Measurements from ENCODE around the gene CDH13. TPM values are rescaled to one million over a fixed set of nuclear protein-coding genes. Genes with fewer than 3 reads are reported as not detected.

CDH13 gene
- total RNA-seq, 1 donor from 2014 or later, result 14.3 TPM

- no peaks in the 10 kb centered on the region for H3K36me3 ChIP-seq
- no peaks in the 10 kb centered on the region for H3K4me1 ChIP-seq
- no peaks in the 10 kb centered on the region for H3K9me3 ChIP-seq
- no peak for TF ChIP-seq CTCF (IDR thresholded peaks at IDR 0.05)
- intact Hi-C loops (cut with DNase I), result no loop called here
- H3K27ac ChIP-seq, result no peak overlapping the region
- no peaks in the 10 kb centered on the region for H3K27me3 ChIP-seq (ENCODE audit: low read depth)
- DNase-seq (peak; percentile 57), ATAC-seq (peak; percentile 56 to 61)
- H3K4me3 ChIP-seq, result no peak overlapping the region
Observed at GRCh38 chr16:83701494-83701893, 1074.7 kb downstream of the CDH13 start.

- no peaks in the 10 kb centered on the region for H3K36me3 ChIP-seq
- H3K27me3 ChIP-seq (ENCODE audit: low read depth), result no peaks in the 10 kb centered on the region
- intact Hi-C loops (cut with DNase I), result no loop called here
- ATAC-seq, result no peak
- H3K9me3 ChIP-seq, result no peaks in the 10 kb centered on the region
- DNase-seq, result no peak
- H3K27ac ChIP-seq, result no peak overlapping the region
- no peaks in the 10 kb centered on the region for H3K4me1 ChIP-seq
- TF ChIP-seq CTCF (IDR thresholded peaks at IDR 0.05), result no peak
- H3K4me3 ChIP-seq, result no peak overlapping the region
Observed at GRCh38 chr16:83704656-83705055, 1077.9 kb downstream of the CDH13 start.

- Histone ChIP-seq H3K27me3 (ENCODE audit: low read depth) (no peaks in the 10 kb centered on the region), H3K36me3 (no peaks in the 10 kb centered on the region), H3K9me3 (no peaks in the 10 kb centered on the region), H3K4me3 (no peak overlapping the region), H3K4me1 (no peaks in the 10 kb centered on the region), H3K27ac (no peak overlapping the region)
- ATAC-seq (no peak), DNase-seq (no peak)
- intact Hi-C loops (cut with DNase I), result no loop called here
- no peak for TF ChIP-seq CTCF (IDR thresholded peaks at IDR 0.05)
Observed at GRCh38 chr16:83705856-83706255, 1079.1 kb downstream of the CDH13 start.

GRCh38 chr16:83706394-83706793 lies 1079.6 kb downstream of the CDH13 start:
- Histone ChIP-seq H3K4me3 (no peak overlapping the region), H3K9me3 (no peaks in the 10 kb centered on the region), H3K4me1 (no peaks in the 10 kb centered on the region), H3K27me3 (ENCODE audit: low read depth) (no peaks in the 10 kb centered on the region), H3K36me3 (no peaks in the 10 kb centered on the region), H3K27ac (no peak overlapping the region)
- TF ChIP-seq CTCF (IDR thresholded peaks at IDR 0.05), result no peak
- intact Hi-C loops (cut with DNase I), result no loop called here
- DNase-seq, result no peak
- ATAC-seq, result no peak

GRCh38 chr16:83711069-83711468 lies 1084.3 kb downstream of the CDH13 start:
- TF ChIP-seq CTCF (IDR thresholded peaks at IDR 0.05), result no peak
- no peak overlapping the region for H3K27ac ChIP-seq
- H3K9me3 ChIP-seq, result no peaks in the 10 kb centered on the region
- intact Hi-C loops (cut with DNase I), result no loop called here
- no peak overlapping the region for H3K4me3 ChIP-seq
- no peaks in the 10 kb centered on the region for H3K27me3 ChIP-seq (ENCODE audit: low read depth)
- peaks cover 6% of the 10 kb centered on the region for H3K4me1 ChIP-seq
- no peak for DNase-seq
- ATAC-seq, result no peak
- no peaks in the 10 kb centered on the region for H3K36me3 ChIP-seq

GRCh38 chr16:83713597-83713996 lies 1086.8 kb downstream of the CDH13 start:
- H3K9me3 ChIP-seq, result no peaks in the 10 kb centered on the region
- TF ChIP-seq CTCF (IDR thresholded peaks at IDR 0.05), result no peak
- H3K4me1 ChIP-seq, result peaks cover 6% of the 10 kb centered on the region
- DNase-seq, result peak; percentile 59
- peak overlapping the region; percentile 80 for H3K27ac ChIP-seq
- no peaks in the 10 kb centered on the region for H3K27me3 ChIP-seq (ENCODE audit: low read depth)
- no peak overlapping the region for H3K4me3 ChIP-seq
- peak; percentile 77 to 79 for ATAC-seq
- intact Hi-C loops (cut with DNase I), result no loop called here
- H3K36me3 ChIP-seq, result no peaks in the 10 kb centered on the region
